Pulmonary artery endothelial cell (primary cell): ENCODE measurements around the gene KCNK7. TPM values are rescaled to one million over a fixed set of nuclear protein-coding genes. Genes with fewer than 3 reads are reported as not detected.

Source experiments
- DNase-seq: peaks from one replicate; pipeline ENCODE4 v3.0.0-alpha.2; 2011; ENCODE audit warnings: low read depth, low spot score
- total RNA-seq: library from RNA; depleted of rRNA; stranded (reverse); fragments of >200 nt; gene quantifications from 2 replicates; pipeline ENCODE4 v1.2.3, GENCODE V29; 2014

KCNK7 gene
- total RNA-seq, 1 donor from 2014 or later: 0.13 TPM

DNA sequence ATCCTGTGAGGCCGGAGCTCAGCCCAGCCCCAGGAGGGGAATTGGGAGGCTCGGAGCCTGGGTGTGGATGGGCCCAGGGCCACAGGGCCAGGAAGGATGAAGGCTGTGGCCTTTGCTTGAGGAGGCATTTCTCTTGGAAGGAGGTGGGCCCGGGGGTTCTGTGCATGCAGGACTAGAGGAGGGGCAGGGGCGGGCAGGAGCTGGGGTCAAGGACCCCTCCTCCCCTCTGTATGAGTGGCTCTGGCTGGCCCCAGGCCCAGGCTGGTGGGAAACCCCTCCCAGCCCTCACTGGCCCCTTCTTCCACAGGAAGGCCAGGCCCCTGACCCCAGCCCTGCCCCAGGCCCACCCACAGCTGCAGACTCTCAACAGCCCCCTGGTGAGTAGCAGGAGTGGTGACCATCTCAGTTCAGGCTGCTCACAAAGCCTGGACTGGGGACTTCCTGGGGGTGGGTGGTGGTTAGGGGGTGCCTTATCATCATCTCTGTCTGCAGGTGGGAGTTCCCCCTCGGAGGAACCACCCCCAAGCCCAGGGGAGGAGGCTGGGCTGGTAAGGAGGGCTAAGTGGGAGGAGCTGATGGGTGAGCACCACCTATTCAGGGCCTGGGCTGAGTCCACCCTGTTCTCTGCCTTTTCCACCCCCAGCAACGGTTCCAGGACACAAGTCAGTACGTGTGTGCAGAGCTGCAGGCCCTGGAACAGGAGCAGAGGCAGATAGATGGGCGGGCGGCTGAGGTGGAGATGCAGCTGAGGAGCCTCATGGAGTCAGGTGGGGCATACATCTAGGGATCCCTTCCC is 6.0 kb downstream of the KCNK7 start:
- no peak for DNase-seq

GRCh38 chr11:65588199-65589054 is 7.2 kb downstream of the KCNK7 start:
- DNase-seq: no peak

GRCh38 chr11:65586676-65587075 is 8.9 kb downstream of the KCNK7 start:
- DNase-seq: no peak

GRCh38 chr11:65586247-65586630 is 9.4 kb downstream of the KCNK7 start:
- no peak for DNase-seq

DNA sequence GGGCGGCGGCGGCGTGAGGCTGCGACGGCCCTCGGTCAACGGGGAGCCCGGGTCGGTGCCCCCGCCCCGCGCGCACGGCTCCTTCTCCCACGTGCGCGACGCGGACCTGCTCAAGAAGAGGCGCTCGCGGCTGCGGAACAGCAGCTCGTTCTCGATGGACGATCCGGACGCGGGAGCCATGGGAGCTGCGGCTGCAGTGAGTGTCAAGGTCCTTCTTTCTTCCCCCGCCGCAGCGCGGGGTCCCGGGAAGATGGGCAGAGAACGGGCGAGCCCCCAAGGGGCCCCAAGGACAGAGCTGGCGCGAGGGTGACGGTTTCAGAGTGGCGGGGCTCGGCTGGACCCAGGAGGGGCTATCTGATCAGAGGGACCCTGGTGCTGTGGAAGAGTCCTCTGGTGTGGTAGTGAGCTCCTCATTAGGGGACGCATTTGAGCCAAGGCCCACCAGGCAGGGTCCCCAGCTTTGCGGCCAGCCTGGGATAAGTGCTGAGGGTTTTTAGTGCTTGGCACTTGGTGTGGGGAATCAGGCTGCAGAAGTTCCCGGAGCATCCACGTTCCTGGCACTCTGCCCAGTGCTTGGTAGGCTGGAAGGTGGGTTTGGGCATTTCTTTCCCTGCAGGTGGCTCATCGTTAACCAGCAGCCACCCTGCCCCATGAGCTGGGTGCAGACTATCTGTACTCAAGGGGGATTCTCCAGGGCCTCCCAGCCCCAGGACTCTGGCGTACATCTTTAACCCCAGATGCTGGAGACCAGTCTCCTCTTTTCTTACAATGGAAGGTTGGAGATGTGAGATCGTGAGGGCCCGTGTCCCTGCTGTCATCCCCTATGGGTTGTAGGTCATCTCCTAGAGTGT is 10.0 kb downstream of the KCNK7 start:
- no peak for DNase-seq

- DNase-seq: no peak
These were observed 10.9 kb downstream of the KCNK7 start for GRCh38 chr11:65584723-65585171.

- no peak for DNase-seq
These were observed 11.5 kb downstream of the KCNK7 start for GRCh38 chr11:65584106-65584505.

GRCh38 chr11:65583589-65583988 is 12.0 kb downstream of the KCNK7 start:
- DNase-seq: no peak

DNA sequence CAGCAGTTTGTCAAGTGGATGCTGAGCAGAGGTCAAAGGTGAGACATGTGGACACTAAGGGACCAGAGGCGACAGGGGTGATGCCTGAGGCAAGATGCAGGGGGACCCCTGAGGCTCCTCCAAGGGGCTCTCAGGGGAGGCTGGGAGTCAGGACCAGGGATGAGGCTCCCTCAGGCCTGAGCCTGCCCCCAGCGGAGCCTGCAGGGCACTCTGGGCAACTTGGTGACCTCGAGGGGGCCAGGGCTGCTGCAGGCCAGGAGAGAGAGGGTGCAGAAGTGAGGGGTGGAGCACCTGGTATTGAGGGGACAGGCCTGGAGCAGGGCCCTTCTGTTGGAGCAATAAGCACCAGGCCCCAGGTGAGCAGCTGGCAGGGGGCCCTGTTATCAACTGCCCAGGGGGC is 13.7 kb downstream of the KCNK7 start:
- DNase-seq: no peak

GRCh38 chr11:65580756-65581155 is 14.8 kb downstream of the KCNK7 start:
- DNase-seq: no peak

GRCh38 chr11:65580031-65580692 is 15.4 kb downstream of the KCNK7 start:
- DNase-seq: no peak

- no peak for DNase-seq
These were observed 16.3 kb downstream of the KCNK7 start for GRCh38 chr11:65579291-65579690.

- no peak for DNase-seq
These were observed 16.9 kb downstream of the KCNK7 start for GRCh38 chr11:65578667-65579066.

DNA sequence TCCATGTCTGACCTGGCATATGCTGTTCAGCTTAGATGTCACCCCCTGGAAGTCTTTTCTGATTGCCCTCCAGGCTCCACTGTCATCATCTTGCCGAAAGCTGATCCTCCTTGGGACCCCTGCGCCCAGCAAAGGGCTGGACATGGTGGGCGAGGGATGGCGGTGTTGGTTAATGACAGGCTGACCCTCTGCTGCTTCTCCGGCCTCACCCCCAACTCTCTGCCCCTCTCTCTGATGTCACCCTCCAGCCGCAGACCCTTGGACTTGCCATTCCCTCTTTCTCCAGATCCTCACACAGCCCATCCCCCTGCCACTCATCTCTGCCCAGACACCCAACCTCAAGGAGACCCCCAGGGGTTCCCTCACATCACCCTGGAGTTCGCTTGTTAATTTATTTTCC is 17.5 kb downstream of the KCNK7 start:
- no peak for DNase-seq

- DNase-seq: no peak
These were observed 17.9 kb downstream of the KCNK7 start for GRCh38 chr11:65577756-65578109.

GRCh38 chr11:65576867-65577755 is 18.5 kb downstream of the KCNK7 start:
- DNase-seq: no peak

GRCh38 chr11:65576232-65576866 is 19.3 kb downstream of the KCNK7 start:
- no peak for DNase-seq

- DNase-seq: no peak
These were observed 19.9 kb downstream of the KCNK7 start, which contains the start of gene EHBP1L1 for GRCh38 chr11:65575568-65576231. TSS of gene EHBP1L1 (plus strand) at chr11:65576053. CDS start at chr11:65576303, 250 bp downstream.
